NCI-H1048 (cell line): Measurements from ENCODE around the gene CLDN22.

Experiments used
- DNase-seq: peaks from one replicate; lab custom pipeline; 2025; lab: John Stamatoyannopoulos, UW

Gene CLDN22

GRCh38 chr4:183272384-183272783 lies 47.7 kb downstream of the CLDN22 start:
- no peak for DNase-seq

GRCh38 chr4:183268556-183268955 lies 51.5 kb downstream of the CLDN22 start:
- DNase-seq, result no peak
